ENCODE measurements around the gene ATP6V0A4.

Gene ATP6V0A4

DNA sequence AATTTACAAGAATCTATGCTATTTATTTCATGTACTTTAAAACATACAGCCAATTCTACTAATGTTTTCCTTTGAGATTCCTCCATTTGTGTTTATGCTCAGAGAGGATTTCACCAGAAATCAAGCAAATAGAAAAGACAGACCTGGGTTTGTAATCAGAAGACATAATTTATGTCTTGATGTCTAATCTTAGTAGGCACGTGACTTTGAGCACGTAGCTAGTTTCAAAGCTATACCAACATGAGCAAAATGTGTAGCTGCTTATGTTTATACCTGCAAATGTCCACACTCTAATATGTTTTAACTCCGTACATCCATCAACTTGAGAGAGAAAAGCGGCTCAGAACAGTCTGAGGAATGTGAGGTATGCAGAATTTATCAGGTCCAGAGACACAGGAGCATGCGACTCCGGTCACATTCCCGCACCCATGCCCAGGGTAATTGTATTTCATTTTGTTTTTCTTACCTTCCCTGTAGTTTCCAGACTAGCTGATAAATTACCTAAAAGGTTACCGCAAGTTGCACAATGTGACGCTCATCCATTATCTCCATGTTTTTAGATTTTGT is 136.8 kb downstream of the ATP6V0A4 start:
- no peak for DNase-seq (ENCODE audit: low read depth)

DNA sequence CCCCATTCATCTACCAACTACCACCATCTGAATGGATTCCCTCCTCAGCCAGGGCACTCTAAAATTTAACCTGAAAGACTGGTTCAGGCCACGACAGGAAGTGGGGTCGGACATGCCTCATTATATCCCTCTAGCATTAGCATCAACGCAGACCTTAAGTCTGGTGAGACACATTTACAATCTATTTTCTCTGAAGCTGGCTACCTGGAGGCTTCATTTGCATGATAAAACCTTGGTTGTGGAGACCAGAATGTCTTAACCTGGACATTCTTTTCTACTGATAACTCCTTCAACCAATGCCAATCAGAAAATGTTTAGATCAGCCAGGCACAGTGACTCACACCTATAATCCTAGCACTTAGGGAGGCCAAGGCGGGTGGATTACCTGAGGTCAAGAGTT is 139.1 kb downstream of the ATP6V0A4 start:
- DNase-seq (ENCODE audit: low read depth): no peak

DNA sequence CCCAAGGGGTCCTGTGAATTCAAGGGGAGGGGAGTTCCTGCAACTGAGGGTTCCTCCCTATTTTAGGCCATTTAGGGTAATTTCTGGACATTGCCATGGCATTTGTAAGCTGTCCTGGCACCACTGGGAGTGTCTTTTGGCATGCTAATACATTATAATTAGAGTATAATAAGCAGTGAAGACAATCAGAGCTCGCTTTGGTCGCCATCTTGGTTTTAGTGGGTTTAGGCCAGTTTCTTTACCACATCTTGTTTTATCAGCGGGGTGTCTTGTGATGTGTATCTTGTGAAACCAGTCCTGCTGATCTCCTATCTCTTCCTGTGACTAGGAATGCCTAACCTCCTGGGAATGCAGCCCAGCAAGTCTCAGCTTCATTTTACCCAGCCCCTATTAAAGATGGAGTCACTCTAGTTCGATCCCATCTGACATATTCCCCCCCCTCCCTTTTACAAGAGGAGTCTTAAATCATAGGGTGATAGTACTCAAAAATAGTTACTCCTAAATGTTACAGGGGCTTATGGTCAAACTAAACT is 140.1 kb downstream of the ATP6V0A4 start:
- no peak for DNase-seq (ENCODE audit: low read depth)

DNA sequence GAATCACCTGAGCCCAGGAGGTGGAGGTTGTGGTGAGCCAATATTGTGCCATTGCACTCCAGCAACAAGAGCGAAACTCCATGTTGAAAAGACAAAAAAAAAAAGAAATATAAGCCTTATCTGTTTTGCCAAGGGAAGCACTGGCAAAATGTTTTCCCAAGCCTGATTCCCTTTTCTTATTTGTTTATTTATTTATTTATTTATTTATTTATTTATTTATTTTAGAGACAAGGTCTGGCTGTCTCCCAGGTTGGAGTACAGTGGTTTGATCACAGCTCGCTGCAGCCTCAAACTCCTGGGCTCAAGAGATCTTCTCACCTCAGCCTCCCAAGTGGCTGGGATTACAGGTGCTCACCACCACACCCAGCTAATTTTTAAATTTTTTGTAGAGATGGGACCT is 141.0 kb downstream of the ATP6V0A4 start:
- DNase-seq (ENCODE audit: low read depth): no peak

All from GM04504 (cell line).